Skeletal muscle tissue (tissue), 4 donors: ENCODE data around the gene TAF3. TPM values are rescaled to one million over a fixed set of nuclear protein-coding genes. Genes with fewer than 3 reads are reported as not detected.
A peak's percentile ranks its signal among the peaks of the same experiment; 100 is the strongest.

ENCODE experiments used
- H3K27ac ChIP-seq: one replicate; pipeline ENCODE4 v1.7.0; 2013; ENCODE audit warnings: mild to moderate bottlenecking, low read depth, low read length, inconsistent platforms
- H3K27me3 ChIP-seq, 3 donors: one replicate each; pipeline ENCODE4 v1.7.0; 2013; ENCODE audit warnings: low read length in 3 of 3; ENCODE audit not compliant: control insufficient read depth in 3 of 3, insufficient read depth in 3 of 3
- H3K36me3 ChIP-seq, 3 donors: one replicate each; pipeline ENCODE4 v1.7.0; 2013; ENCODE audit warnings: low read length in 3 of 3; ENCODE audit not compliant: control insufficient read depth in 3 of 3, insufficient read depth in 3 of 3
- H3K4me1 ChIP-seq, 3 donors: one replicate each; pipeline ENCODE4 v1.7.0; 2013; ENCODE audit warnings: low read length in 3 of 3, mild to moderate bottlenecking in 3 of 3; ENCODE audit not compliant: control insufficient read depth in 3 of 3, insufficient read depth in 3 of 3
- H3K4me3 ChIP-seq, 3 donors: one replicate each; pipeline ENCODE4 v1.7.0; 2013; ENCODE audit warnings: low read length in 3 of 3
- H3K9ac ChIP-seq, 3 donors: one replicate each; pipeline ENCODE4 v1.7.0; 2013; ENCODE audit warnings: low read length in 3 of 3, mild to moderate bottlenecking in 3 of 3, moderate library complexity in 2 of 3, low read depth in 1 of 3
- H3K9me3 ChIP-seq, 3 donors: one replicate each; pipeline ENCODE4 v1.7.0; 2013; ENCODE audit warnings: low read length in 3 of 3; ENCODE audit not compliant: control insufficient read depth in 3 of 3
- total RNA-seq: library from RNA; depleted of rRNA; stranded (reverse); fragments of >200 nt; gene quantifications from one replicate; pipeline ENCODE4 v1.2.3, GENCODE V29; 2014
- donor health status: Osteomylitis.

Gene TAF3
- total RNA-seq, 1 donor from 2014 or later = 2.1 TPM

GRCh38 chr10:7862121-7862514 lies 43.8 kb downstream of the TAF3 start:
- Histone ChIP-seq H3K27me3 (no peaks in the 10 kb centered on the region), H3K27ac (no peak overlapping the region), H3K9me3 (peaks cover 0 to 2% (median 2%) of the 10 kb centered on the region in 3 donors), H3K9ac (no peak overlapping the region), H3K4me1 (peaks cover 0 to 2% (median 0%) of the 10 kb centered on the region in 3 donors), H3K4me3 (no peak overlapping the region), H3K36me3 (no peaks in the 10 kb centered on the region)

- H3K4me1 ChIP-seq = no peaks in the 10 kb centered on the region
- no peak overlapping the region for H3K27ac ChIP-seq
- H3K9ac ChIP-seq = no peak overlapping the region
- H3K36me3 ChIP-seq = no peaks in the 10 kb centered on the region
- H3K27me3 ChIP-seq = no peaks in the 10 kb centered on the region
- H3K9me3 ChIP-seq = peaks cover 0 to 2% (median 2%) of the 10 kb centered on the region in 3 donors
- H3K4me3 ChIP-seq = no peak overlapping the region
These were observed 47.9 kb downstream of the TAF3 start for GRCh38 chr10:7866176-7866575.

- Histone ChIP-seq H3K9ac (peak overlapping the region in 1 of 3 donors; percentile 27), H3K27ac (no peak overlapping the region), H3K36me3 (no peaks in the 10 kb centered on the region), H3K27me3 (no peaks in the 10 kb centered on the region), H3K4me1 (no peaks in the 10 kb centered on the region), H3K9me3 (no peaks in the 10 kb centered on the region), H3K4me3 (peak overlapping the region in 2 of 3 donors; percentile 35 to 64)
These were observed 53.7 kb downstream of the TAF3 start for GRCh38 chr10:7872041-7872442.

- Histone ChIP-seq H3K27me3 (no peaks in the 10 kb centered on the region), H3K9me3 (no peaks in the 10 kb centered on the region), H3K36me3 (no peaks in the 10 kb centered on the region), H3K9ac (no peak overlapping the region), H3K27ac (no peak overlapping the region), H3K4me1 (no peaks in the 10 kb centered on the region), H3K4me3 (no peak overlapping the region)
These were observed 56.6 kb downstream of the TAF3 start for GRCh38 chr10:7874864-7875263.

- Histone ChIP-seq H3K27me3 (no peaks in the 10 kb centered on the region), H3K9me3 (no peaks in the 10 kb centered on the region), H3K36me3 (no peaks in the 10 kb centered on the region), H3K4me1 (no peaks in the 10 kb centered on the region), H3K9ac (no peak overlapping the region), H3K27ac (no peak overlapping the region), H3K4me3 (no peak overlapping the region)
These were observed 58.3 kb downstream of the TAF3 start for GRCh38 chr10:7876541-7877127.

GRCh38 chr10:7881119-7881518 lies 62.8 kb downstream of the TAF3 start:
- H3K4me3 ChIP-seq = no peak overlapping the region
- no peaks in the 10 kb centered on the region for H3K9me3 ChIP-seq
- no peak overlapping the region for H3K27ac ChIP-seq
- no peaks in the 10 kb centered on the region for H3K27me3 ChIP-seq
- no peaks in the 10 kb centered on the region for H3K36me3 ChIP-seq
- no peaks in the 10 kb centered on the region for H3K4me1 ChIP-seq
- no peak overlapping the region for H3K9ac ChIP-seq

GRCh38 chr10:7886056-7886455 lies 67.8 kb downstream of the TAF3 start:
- H3K27ac ChIP-seq = no peak overlapping the region
- no peaks in the 10 kb centered on the region for H3K27me3 ChIP-seq
- H3K9me3 ChIP-seq = no peaks in the 10 kb centered on the region
- H3K36me3 ChIP-seq = no peaks in the 10 kb centered on the region
- no peaks in the 10 kb centered on the region for H3K4me1 ChIP-seq
- H3K9ac ChIP-seq = no peak overlapping the region
- H3K4me3 ChIP-seq = no peak overlapping the region

GRCh38 chr10:7887174-7887816 lies 69.0 kb downstream of the TAF3 start:
- no peak overlapping the region for H3K27ac ChIP-seq
- H3K27me3 ChIP-seq = no peaks in the 10 kb centered on the region
- no peaks in the 10 kb centered on the region for H3K9me3 ChIP-seq
- no peaks in the 10 kb centered on the region for H3K36me3 ChIP-seq
- H3K9ac ChIP-seq = no peak overlapping the region
- H3K4me3 ChIP-seq = no peak overlapping the region
- H3K4me1 ChIP-seq = no peaks in the 10 kb centered on the region

GRCh38 chr10:7889947-7890542 lies 71.7 kb downstream of the TAF3 start:
- H3K9ac ChIP-seq = no peak overlapping the region
- no peak overlapping the region for H3K27ac ChIP-seq
- H3K4me3 ChIP-seq = no peak overlapping the region
- no peaks in the 10 kb centered on the region for H3K27me3 ChIP-seq
- H3K9me3 ChIP-seq = no peaks in the 10 kb centered on the region
- no peaks in the 10 kb centered on the region for H3K4me1 ChIP-seq
- no peaks in the 10 kb centered on the region for H3K36me3 ChIP-seq

- no peaks in the 10 kb centered on the region for H3K36me3 ChIP-seq
These were observed 72.5 kb downstream of the TAF3 start for GRCh38 chr10:7890781-7891180.

More at GRCh38 chr10:7890781-7891180, 72.5 kb downstream of the TAF3 start:
- H3K27ac ChIP-seq = no peak overlapping the region
- H3K27me3 ChIP-seq = no peaks in the 10 kb centered on the region
- H3K4me1 ChIP-seq = no peaks in the 10 kb centered on the region
- H3K9me3 ChIP-seq = no peaks in the 10 kb centered on the region
- no peak overlapping the region for H3K4me3 ChIP-seq
- H3K9ac ChIP-seq = no peak overlapping the region
